H1 (cell line): ENCODE data around the gene ME1. TPM values are rescaled to one million over a fixed set of nuclear protein-coding genes. Genes with fewer than 3 reads are reported as not detected.

Experiments used
- CTCF ChIA-PET: fragments of 300-600 bp; sonication (Branson Sonifier 250); formaldehyde crosslinking; loops from one replicate; lab custom pipeline; 2021; ENCODE audit not compliant: partially characterized antibody; lab: Charles Lee
- POLR2A ChIA-PET: fragments of 300-600 bp; sonication (Branson Sonifier 250); formaldehyde crosslinking; loops from one replicate; lab custom pipeline; 2021; ENCODE audit warnings: inconsistent platforms; ENCODE audit not compliant: partially characterized antibody; lab: Charles Lee
- DNase-seq, 2 experiments: peaks; one replicate each; pipeline versions ENCODE4 v3.0.0 to v3.0.0-alpha.2; 2010 to 2022; ENCODE audit warnings: low spot score in 2 of 2, low read depth in 1 of 2, mixed read lengths in 1 of 2
- FAIRE-seq: peaks from 2 replicates; lab custom pipeline; 2011; peaks lifted over from hg19 to GRCh38; lab: Jason Lieb, UNC
- H2AFZ ChIP-seq: 2 replicates; pipeline ENCODE4 v1.8.1; 2012; ENCODE audit warnings: low read length, inconsistent platforms
- H2AK5ac ChIP-seq: 2 replicates; pipeline ENCODE4 v1.6.1; 2013; ENCODE audit warnings: low read depth, low read length
- H2BK120ac ChIP-seq: replicated peaks from 2 replicates; pipeline ENCODE3; 2013; ENCODE audit warnings: low read depth, low read length, inconsistent platforms
- H2BK12ac ChIP-seq: 2 replicates; pipeline ENCODE4 v1.6.1; 2013; ENCODE audit warnings: low read depth, low read length
- H2BK15ac ChIP-seq: 2 replicates; pipeline ENCODE4 v1.6.1; 2013; ENCODE audit warnings: low read length
- H2BK20ac ChIP-seq: 2 replicates; pipeline ENCODE4 v1.6.1; 2013; ENCODE audit warnings: low read length
- H2BK5ac ChIP-seq: 2 replicates; pipeline ENCODE4 v1.6.1; 2013; ENCODE audit warnings: low read depth, low read length
- H3K14ac ChIP-seq: 2 replicates; pipeline ENCODE4 v1.6.1; 2013; ENCODE audit warnings: inconsistent platforms; ENCODE audit not compliant: insufficient read length
- H3K18ac ChIP-seq: 2 replicates; pipeline ENCODE4 v1.6.1; 2013; ENCODE audit warnings: low read length; ENCODE audit errors: extremely low read depth
- H3K23ac ChIP-seq: 2 replicates; pipeline ENCODE4 v1.6.1; 2013; ENCODE audit warnings: inconsistent platforms; ENCODE audit not compliant: insufficient read length
- H3K23me2 ChIP-seq: 2 replicates; pipeline ENCODE4 v1.6.1; 2013; ENCODE audit warnings: low read depth, low read length
- H3K27ac ChIP-seq: 2 replicates; pipeline ENCODE4 v1.6.1; 2011; ENCODE audit warnings: low read depth, low read length, inconsistent platforms
- H3K27me3 ChIP-seq, 4 experiments: replicated peaks in 1 of 4; 1 replicate in 1 of 4; 2 replicates in 3 of 4; pipeline versions ENCODE4 v1.6.1 to v1.8.1; 2011 to 2013; ENCODE audit warnings: low read length in 3 of 4, mild to moderate bottlenecking in 3 of 4, inconsistent platforms in 2 of 4, mixed read lengths in 2 of 4, moderate library complexity in 1 of 4; ENCODE audit not compliant: control insufficient read depth in 3 of 4, insufficient read depth in 3 of 4; ENCODE audit errors: extremely low read depth in 1 of 4
- H3K36me3 ChIP-seq, 4 experiments: 2 replicates each; pipeline versions ENCODE4 v1.6.1 to v1.8.1; 2011 to 2013; ENCODE audit warnings: mild to moderate bottlenecking in 4 of 4, low read length in 3 of 4, moderate library complexity in 2 of 4, control low read depth in 1 of 4, inconsistent platforms in 1 of 4; ENCODE audit not compliant: insufficient read depth in 4 of 4, control insufficient read depth in 2 of 4
- H3K4ac ChIP-seq: replicated peaks from 2 replicates; pipeline ENCODE3; 2013; ENCODE audit warnings: low read length, low read depth, mixed read lengths, inconsistent platforms; ENCODE audit not compliant: insufficient read length
- H3K4me1 ChIP-seq, 4 experiments: replicated peaks in 1 of 4; 1 replicate in 1 of 4; 2 replicates in 3 of 4; pipeline versions ENCODE4 v1.6.1 to v1.8.1; 2011 to 2013; ENCODE audit warnings: low read length in 3 of 4, inconsistent platforms in 2 of 4, mixed read lengths in 1 of 4; ENCODE audit not compliant: insufficient read depth in 4 of 4, control insufficient read depth in 3 of 4
- H3K4me2 ChIP-seq, 2 experiments: 2 replicates each; pipeline versions ENCODE4 v1.6.1 to v1.8.1; 2011 to 2013; ENCODE audit warnings: low read depth in 2 of 2, low read length in 2 of 2, control low read depth in 1 of 2, inconsistent platforms in 1 of 2, mild to moderate bottlenecking in 1 of 2; ENCODE audit not compliant: insufficient read depth in 1 of 2
- H3K4me3 ChIP-seq, 4 experiments: fragments of 200-600, 300-600 bp in 1 of 4; sonication (generic), shearing (Covaris generic), sonication (Bioruptor Twin) in 1 of 4; 2 replicates each; pipeline versions ENCODE4 v1.5.1 to v1.8.1; 2011 to 2016; ENCODE audit warnings: low read length in 4 of 4, low read depth in 3 of 4, control low read depth in 2 of 4, inconsistent platforms in 2 of 4, mild to moderate bottlenecking in 2 of 4, mixed read lengths in 1 of 4, moderate library complexity in 1 of 4; ENCODE audit not compliant: insufficient read depth in 2 of 4; ENCODE audit errors: extremely low read depth in 1 of 4
- H3K56ac ChIP-seq: replicated peaks from 2 replicates; pipeline ENCODE3; 2013; ENCODE audit warnings: low read depth, mild to moderate bottlenecking, mixed read lengths, low read length, inconsistent platforms; ENCODE audit not compliant: insufficient read length
- H3K79me1 ChIP-seq: 2 replicates; pipeline ENCODE4 v1.6.1; 2013; ENCODE audit warnings: low read depth, low read length, control low read depth
- H3K79me2 ChIP-seq, 2 experiments: 2 replicates each; pipeline versions ENCODE4 v1.6.1 to v1.8.1; 2012 to 2013; ENCODE audit warnings: low read length in 2 of 2, mild to moderate bottlenecking in 2 of 2, inconsistent platforms in 1 of 2; ENCODE audit not compliant: insufficient read depth in 2 of 2, control insufficient read depth in 1 of 2
- H3K9ac ChIP-seq, 4 experiments: replicated peaks in 1 of 4; 1 replicate in 1 of 4; 2 replicates in 3 of 4; pipeline versions ENCODE4 v1.6.1 to v1.8.1; 2011 to 2013; ENCODE audit warnings: low read depth in 3 of 4, low read length in 3 of 4, control low read depth in 2 of 4, mild to moderate bottlenecking in 2 of 4, moderate library complexity in 2 of 4, inconsistent platforms in 1 of 4; ENCODE audit errors: extremely low read depth in 1 of 4
- H3K9me3 ChIP-seq, 2 experiments: 2 replicates each; pipeline versions ENCODE4 v1.6.1 to v1.8.1; 2012 to 2013; ENCODE audit warnings: mild to moderate bottlenecking in 2 of 2, moderate library complexity in 2 of 2, control low read depth in 1 of 2, inconsistent platforms in 1 of 2, low read depth in 1 of 2, low read length in 1 of 2, mixed read lengths in 1 of 2; ENCODE audit not compliant: insufficient read depth in 2 of 2
- H4K20me1 ChIP-seq, 2 experiments: replicated peaks in 1 of 2; 2 replicates each; pipeline versions ENCODE3 to v1.8.1; 2011 to 2013; ENCODE audit warnings: inconsistent platforms in 2 of 2, low read length in 2 of 2, mild to moderate bottlenecking in 1 of 2; ENCODE audit not compliant: insufficient read depth in 2 of 2, control insufficient read depth in 1 of 2
- H4K5ac ChIP-seq: 2 replicates; pipeline ENCODE4 v1.6.1; 2013; ENCODE audit warnings: low read length, low read depth, mixed read lengths, inconsistent platforms; ENCODE audit not compliant: insufficient read length
- H4K8ac ChIP-seq: 2 replicates; pipeline ENCODE4 v1.8.0; 2013; ENCODE audit warnings: mild to moderate bottlenecking, moderate library complexity, low read length, inconsistent platforms; ENCODE audit not compliant: insufficient read depth; ENCODE audit errors: extremely low read depth
- H4K91ac ChIP-seq: replicated peaks from 2 replicates; pipeline ENCODE3; 2013; ENCODE audit warnings: low read length, mixed read lengths, inconsistent platforms; ENCODE audit not compliant: insufficient read length
- BCL11A ChIP-seq, 2 experiments: IDR thresholded peaks; one replicate each; pipeline ENCODE4 v1.6.1; 2011; ENCODE audit warnings: low read depth in 2 of 2, low read length in 2 of 2, mild to moderate bottlenecking in 2 of 2
- CEBPB ChIP-seq: IDR thresholded peaks from 2 replicates; pipeline ENCODE4 v1.6.1; 2012; ENCODE audit warnings: low read depth, low read length
- GTF2F1 ChIP-seq: IDR thresholded peaks from 2 replicates; pipeline ENCODE4 v1.6.1; 2012; ENCODE audit warnings: low read depth, low read length, improper control_type of control experiment, borderline replicate concordance
- NANOG ChIP-seq: IDR thresholded peaks from 2 replicates; pipeline ENCODE4 v1.6.1; 2011; ENCODE audit warnings: low read length, low read depth, mild to moderate bottlenecking, inconsistent platforms; ENCODE audit not compliant: insufficient read depth, poor library complexity, severe bottlenecking
- NRF1 ChIP-seq: IDR thresholded peaks from 2 replicates; pipeline ENCODE4 v1.6.1; 2011; ENCODE audit warnings: mild to moderate bottlenecking, low read depth, low read length, improper control_type of control experiment
- WGBS, 2 experiments: shearing (Covaris generic) in 1 of 2; methylation state at CpG; one replicate each; pipeline versions ENCODE4 v1.1.6 to v1.1.7; 2013 to 2015; ENCODE audit warnings: low lambda C conversion rate in 2 of 2, mixed read lengths in 2 of 2, inconsistent platforms in 1 of 2, low coverage in 1 of 2, missing lambda C conversion rate in 1 of 2; ENCODE audit not compliant: insufficient replicate concordance in 2 of 2, insufficient coverage in 1 of 2, insufficient read length in 1 of 2; ENCODE audit errors: extremely low coverage in 1 of 2, missing lambda C conversion rate in 1 of 2; 5-methylcytosine and 5-hydroxymethylcytosine counted together
- polyA plus RNA-seq, 7 experiments: library from polyadenylated mRNA; depleted of rRNA in 3 of 7; stranded (reverse) in 5 of 7; unstranded in 2 of 7; fragments of >200 nt in 5 of 7; fragments of 200-250 nt in 2 of 7; gene quantifications; 1 replicate in 5 of 7; 2 replicates in 1 of 7; 4 replicates in 1 of 7; pipeline versions ENCODE4 v1.2.1 to v1.2.3, GENCODE V29; 2011 to 2013; ENCODE audit warnings: missing spikeins in 2 of 7, mixed read lengths in 2 of 7
- total RNA-seq: library from RNA; stranded (reverse); fragmentation: NEBNext Ultra II Directional; extraction: Animal tissue kit (Norgen Biotek cat#: 25700); gene quantifications from 2 replicates; pipeline ENCODE4 v1.2.1, GENCODE V29; 2021

ME1 gene
- total and polyA plus RNA-seq, 2 of the 8 experiments (the other 6 are each of a cell fraction or from before 2014, with no cell fraction given): 1.3 to 3.9 TPM

DNA sequence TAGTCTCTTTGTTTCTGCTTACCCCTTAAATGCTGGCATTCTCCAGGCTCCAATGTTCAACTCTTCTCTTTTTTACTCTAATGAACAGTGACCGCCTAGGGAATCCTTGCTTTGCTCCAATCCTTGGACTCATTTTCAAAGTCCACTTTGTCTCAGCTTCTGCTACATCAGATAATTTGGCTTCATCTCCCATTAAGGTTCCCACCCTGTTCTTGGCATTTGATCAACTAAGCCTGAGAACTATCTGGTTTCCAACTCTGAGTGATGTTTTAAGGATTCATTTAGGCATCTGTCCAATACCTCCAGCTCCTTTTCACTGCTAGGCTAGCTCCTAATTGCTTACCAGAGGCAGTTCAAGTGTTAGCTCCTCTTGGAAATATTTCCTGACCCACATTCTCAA is 64.9 kb downstream of the ME1 start:
- Histone ChIP-seq H2BK5ac (no peak overlapping the region), H3K14ac (no peak overlapping the region), H3K27me3 (no peaks in the 10 kb centered on the region), H3K18ac (no peak overlapping the region), H3K79me2 (no peaks in the 10 kb centered on the region), H4K91ac (no peak overlapping the region), H3K23ac (no peak overlapping the region), H3K9me3 (no peaks in the 10 kb centered on the region), H3K36me3 (no peaks in the 10 kb centered on the region), H3K4me2 (no peak overlapping the region), H3K27ac (no peak overlapping the region), H2AK5ac (no peak overlapping the region), H3K56ac (no peak overlapping the region), H3K23me2 (no peaks in the 10 kb centered on the region), H3K79me1 (no peaks in the 10 kb centered on the region), H2BK15ac (no peak overlapping the region), H4K5ac (no peak overlapping the region), H3K4me3 (no peak overlapping the region)
- no peak for DNase-seq
- CTCF ChIA-PET: interaction anchor here (1.2 to 1.7 kb wide), 5 partner anchors 16 to 299 kb away, joined by 3 to 4 read pairs (median 3); partner anchors contain the start of gene DOP1A
- 95% methylated on average over 1 of the region's 1 CpG; no CpG with 5 or more reads in 1 of the 2 experiments for WGBS, 2 experiments
- TF ChIP-seq NRF1 (no peak), CEBPB (no peak), BCL11A (IDR thresholded peaks at IDR 0.05; ENCODE audit: low read depth in 2 of 2, low read length in 2 of 2) (no peak), NANOG (no peak), GTF2F1 (no peak)
- TF ChIP-seq, all 59 proteins: peak for 0
- H4K8ac ChIP-seq: no peak overlapping the region
- H3K9ac ChIP-seq: no peak overlapping the region
- no peaks in the 10 kb centered on the region for H3K4me1 ChIP-seq
- H3K4ac ChIP-seq: no peak overlapping the region
- no peaks in the 10 kb centered on the region for H4K20me1 ChIP-seq
- no peak overlapping the region for H2BK20ac ChIP-seq
- POLR2A ChIA-PET: no interaction called here
- no peak for FAIRE-seq
- no peak overlapping the region for H2BK120ac ChIP-seq
- H2AFZ ChIP-seq: no peak overlapping the region
- no peak overlapping the region for H2BK12ac ChIP-seq
